GM21515 (cell line): ENCODE results near the gene SIGMAR1.
A peak's percentile ranks its signal among the peaks of the same experiment; 100 is the strongest.
"Not testable (repeated sequence)": the region's sequence is repeated elsewhere in the genome, so short reads cannot be mapped to it uniquely, and the experiment has no call there.

ENCODE experiments used
- ATAC-seq: cut with Tn5 transposase; IDR thresholded peaks from one replicate; pipeline ENCODE4 v1.9.1; 2021; ENCODE audit not compliant: unreplicated experiment

The SIGMAR1 gene

GRCh38 chr9:34655394-34655793, 17.8 kb upstream of the SIGMAR1 start:
- no peak for ATAC-seq

GRCh38 chr9:34654323-34655051, 16.9 kb upstream of the SIGMAR1 start:
- no peak for ATAC-seq

- no peak for ATAC-seq
Measured at GRCh38 chr9:34653151-34654072, 15.8 kb upstream of the SIGMAR1 start.

GRCh38 chr9:34652602-34653000, 15.0 kb upstream of the SIGMAR1 start:
- no peak for ATAC-seq

GRCh38 chr9:34651876-34652601, 14.5 kb upstream of the SIGMAR1 start, which contains the start of gene IL11RA:
Gene IL11RA, plus strand, starts transcription at chr9:34652185. Its CDS starts 3,033 bp downstream, at chr9:34655218.
- no peak for ATAC-seq

- ATAC-seq = no peak
Measured at GRCh38 chr9:34651321-34651720, 13.7 kb upstream of the SIGMAR1 start.

- no peak for ATAC-seq
Measured at GRCh38 chr9:34650816-34651215, 13.2 kb upstream of the SIGMAR1 start.

GRCh38 chr9:34648673-34649072, 11.1 kb upstream of the SIGMAR1 start:
- no peak for ATAC-seq

- ATAC-seq = no peak
Measured at GRCh38 chr9:34647651-34648050, 10.1 kb upstream of the SIGMAR1 start.

GRCh38 chr9:34647084-34647403, 9.5 kb upstream of the SIGMAR1 start:
- ATAC-seq = no peak

- ATAC-seq = peak; percentile 77
Measured at GRCh38 chr9:34646211-34647083, 8.9 kb upstream of the SIGMAR1 start, which contains the start of gene GALT. Gene GALT, plus strand, starts transcription at chr9:34646675. Its CDS starts 30 bp downstream, at chr9:34646705.

GRCh38 chr9:34644766-34645314, 7.3 kb upstream of the SIGMAR1 start:
- no peak for ATAC-seq

GRCh38 chr9:34642679-34643078, 5.1 kb upstream of the SIGMAR1 start:
- ATAC-seq = no peak

- not testable (repeated sequence) for ATAC-seq
Measured at GRCh38 chr9:34639322-34639721, 1.7 kb upstream of the SIGMAR1 start.

- ATAC-seq = no peak
Measured at GRCh38 chr9:34638138-34638445, 505 bp upstream of the SIGMAR1 start.

- peak; percentile 2 for ATAC-seq
Measured at GRCh38 chr9:34636791-34637355, 714 bp downstream of the SIGMAR1 start.

- no peak for ATAC-seq
Measured at GRCh38 chr9:34635556-34635955, 2.0 kb downstream of the SIGMAR1 start.

- ATAC-seq = no peak
Measured at GRCh38 chr9:34634551-34635248, 2.9 kb downstream of the SIGMAR1 start.

- ATAC-seq = no peak
Measured at GRCh38 chr9:34633851-34634550, 3.6 kb downstream of the SIGMAR1 start.
